Thyroid gland (tissue), 4 donors: ENCODE data around the gene KRT12. TPM values are rescaled to one million over a fixed set of nuclear protein-coding genes. Genes with fewer than 3 reads are reported as not detected.
"Not testable (repeated sequence)": the region's sequence is repeated elsewhere in the genome, so short reads cannot be mapped to it uniquely, and the experiment has no call there.

Experiments used
- DNase-seq, 2 donors: peaks; one replicate each; pipeline ENCODE4 v3.0.0-alpha.2; 2019
- H3K27ac ChIP-seq, 3 donors: fragments of 200-600 bp; sonication (generic); 1 replicate in 2 of 3; 2 replicates in 1 of 3; pipeline ENCODE4 v1.5.1; 2016 to 2019; ENCODE audit warnings: mild to moderate bottlenecking in 1 of 3, moderate library complexity in 1 of 3
- H3K27me3 ChIP-seq: fragments of 200-600 bp; sonication (generic); one replicate; pipeline ENCODE4 v1.5.1; 2019
- H3K36me3 ChIP-seq, 2 donors: fragments of 200-600 bp; sonication (generic); one replicate each; pipeline ENCODE4 v1.5.1; 2016 to 2019
- H3K4me1 ChIP-seq, 2 donors: fragments of 200-600 bp; sonication (generic); one replicate each; pipeline ENCODE4 v1.5.1; 2017 to 2019
- H3K4me3 ChIP-seq, 3 donors: fragments of 200-600 bp; sonication (generic); replicated peaks in 1 of 3; 1 replicate in 2 of 3; 2 replicates in 1 of 3; pipeline ENCODE4 v1.5.1; 2016; ENCODE audit warnings: mild to moderate bottlenecking in 1 of 3
- H3K9me3 ChIP-seq: fragments of 200-600 bp; sonication (generic); one replicate; pipeline ENCODE4 v1.5.1; 2017
- CTCF ChIP-seq, 6 experiments: fragments of 200-600 bp in 3 of 6; fragments of 450-650 bp in 3 of 6; sonication (generic) in 3 of 6; IDR thresholded peaks; one replicate each; pipeline ENCODE4 v1.5.1; 2016 to 2019; ENCODE audit warnings: antibody characterized with exemption in 6 of 6, mild to moderate bottlenecking in 2 of 6, inconsistent platforms in 1 of 6, moderate library complexity in 1 of 6
- POLR2A ChIP-seq, 2 donors: fragments of 450-650 bp; IDR thresholded peaks; one replicate each; pipeline ENCODE4 v1.6.1; 2017; ENCODE audit warnings: antibody characterized with exemption in 2 of 2, mild to moderate bottlenecking in 2 of 2, moderate library complexity in 1 of 2
- WGBS, 2 donors: methylation state at CpG; one replicate each; pipeline ENCODE4 v1.1.5; 2017; 5-methylcytosine and 5-hydroxymethylcytosine counted together
- intact Hi-C: fragments of 100-400 bp; cut with DNase I; formaldehyde crosslinking; loops from one replicate; pipeline ENCODE4 v1.15.1; 2023
- total RNA-seq, 4 donors: library from RNA; depleted of rRNA; stranded (reverse); fragments of >200 nt; gene quantifications; one replicate each; pipeline ENCODE4 v1.2.3, GENCODE V29; 2016

KRT12 gene
- total RNA-seq, 4 donors from 2014 or later = not detected

- no peaks in the 10 kb centered on the region for H3K9me3 ChIP-seq
- WGBS, 2 donors = 70 to 84% methylated on average over 14 of the region's 14 CpGs
- intact Hi-C loops = no loop called here
- no peak for DNase-seq
- no peaks in the 10 kb centered on the region for H3K36me3 ChIP-seq
- H3K27me3 ChIP-seq = no peaks in the 10 kb centered on the region
- no peaks in the 10 kb centered on the region for H3K4me1 ChIP-seq
- H3K27ac ChIP-seq = no peak overlapping the region
- H3K4me3 ChIP-seq = no peak overlapping the region
- no peak for TF ChIP-seq POLR2A (IDR thresholded peaks at IDR 0.05)
- TF ChIP-seq CTCF (IDR thresholded peaks at IDR 0.05) = no peak
Observed at GRCh38 chr17:40864661-40865390, 2.2 kb downstream of the KRT12 start.

GRCh38 chr17:40862985-40863733 lies 3.9 kb downstream of the KRT12 start:
- H3K4me3 ChIP-seq = no peak overlapping the region
- H3K27me3 ChIP-seq = no peaks in the 10 kb centered on the region
- H3K4me1 ChIP-seq = no peaks in the 10 kb centered on the region
- no peak overlapping the region for H3K27ac ChIP-seq
- WGBS, 2 donors = 48 to 52% methylated on average over 39 of the region's 39 CpGs
- no peaks in the 10 kb centered on the region for H3K36me3 ChIP-seq
- no peaks in the 10 kb centered on the region for H3K9me3 ChIP-seq
- DNase-seq = peak in 1 of 2 donors; percentile 6
- no peak for TF ChIP-seq POLR2A (IDR thresholded peaks at IDR 0.05)
- no peak for TF ChIP-seq CTCF (IDR thresholded peaks at IDR 0.05)
- intact Hi-C loops = no loop called here

GRCh38 chr17:40859536-40859935 lies 7.5 kb downstream of the KRT12 start:
- intact Hi-C loops = no loop called here
- Histone ChIP-seq H3K27ac (no peak overlapping the region), H3K4me3 (no peak overlapping the region), H3K36me3 (no peaks in the 10 kb centered on the region), H3K4me1 (no peaks in the 10 kb centered on the region), H3K27me3 (no peaks in the 10 kb centered on the region), H3K9me3 (no peaks in the 10 kb centered on the region)
- DNase-seq = no peak
- 65 to 66% methylated on average over 2 of the region's 2 CpGs for WGBS, 2 donors
- TF ChIP-seq CTCF (IDR thresholded peaks at IDR 0.05) (no peak), POLR2A (IDR thresholded peaks at IDR 0.05) (no peak)

- H3K9me3 ChIP-seq, H3K27me3 ChIP-seq, H3K36me3 ChIP-seq, H3K4me3 ChIP-seq, H3K4me1 ChIP-seq, H3K27ac ChIP-seq, DNase-seq, intact Hi-C loops: not testable (repeated sequence)
- 80 to 84% methylated on average over 2 of the region's 2 CpGs for WGBS, 2 donors
Observed at GRCh38 chr17:40858667-40859066, 8.4 kb downstream of the KRT12 start.

GRCh38 chr17:40857535-40857934 lies 9.5 kb downstream of the KRT12 start:
- TF ChIP-seq CTCF (IDR thresholded peaks at IDR 0.05) (no peak), POLR2A (IDR thresholded peaks at IDR 0.05) (no peak)
- DNase-seq = no peak
- Histone ChIP-seq H3K27me3 (no peaks in the 10 kb centered on the region), H3K27ac (peak overlapping the region in 1 of 3 donors; percentile 27), H3K4me3 (no peak overlapping the region), H3K36me3 (no peaks in the 10 kb centered on the region), H3K4me1 (no peaks in the 10 kb centered on the region), H3K9me3 (no peaks in the 10 kb centered on the region)
- 57 to 74% methylated on average over 5 of the region's 5 CpGs for WGBS, 2 donors
- intact Hi-C loops = no loop called here
